Measurements from ENCODE around the gene SHISA5. TPM values are rescaled to one million over a fixed set of nuclear protein-coding genes. Genes with fewer than 3 reads are reported as not detected.
A peak's percentile ranks its signal among the peaks of the same experiment; 100 is the strongest.

Gene SHISA5
- total RNA-seq, 4 donors from 2014 or later = 60.1 to 98.0 (median 87.3) TPM

GRCh38 chr3:48518069-48518468 is 14.1 kb upstream of the SHISA5 start:
- H3K36me3 ChIP-seq = peaks cover 4% of the 10 kb centered on the region
- H3K9me3 ChIP-seq = no peaks in the 10 kb centered on the region
- TF ChIP-seq POLR2A (IDR thresholded peaks at IDR 0.05) (no peak), CTCF (IDR thresholded peaks at IDR 0.05) (no peak), POLR2AphosphoS5 (IDR thresholded peaks at IDR 0.05) (no peak), EP300 (IDR thresholded peaks at IDR 0.05) (no peak)
- H3K4me3 ChIP-seq = no peak overlapping the region
- DNase-seq (ENCODE audit: low spot score in 2 of 2) = no peak
- H3K27ac ChIP-seq = no peak overlapping the region
- H3K4me1 ChIP-seq = peaks cover 5% of the 10 kb centered on the region
- no peaks in the 10 kb centered on the region for H3K27me3 ChIP-seq
- 95% methylated on average over 3 of the region's 6 CpGs for WGBS

GRCh38 chr3:48516571-48516970 is 12.6 kb upstream of the SHISA5 start:
- 41% methylated on average over 6 of the region's 8 CpGs for WGBS
- no peak for DNase-seq (ENCODE audit: low spot score in 2 of 2)
- no peak overlapping the region for H3K27ac ChIP-seq

GRCh38 chr3:48514431-48515227 is 10.7 kb upstream of the SHISA5 start:
- Histone ChIP-seq H3K36me3 (peaks cover 4% of the 10 kb centered on the region), H3K9me3 (no peaks in the 10 kb centered on the region), H3K27ac (no peak overlapping the region), H3K4me1 (peaks cover 5% of the 10 kb centered on the region), H3K4me3 (no peak overlapping the region), H3K27me3 (no peaks in the 10 kb centered on the region)
- TF ChIP-seq POLR2A (IDR thresholded peaks at IDR 0.05) (no peak), CTCF (IDR thresholded peaks at IDR 0.05) (no peak), POLR2AphosphoS5 (IDR thresholded peaks at IDR 0.05) (no peak), EP300 (IDR thresholded peaks at IDR 0.05) (no peak)
- no peak for DNase-seq (ENCODE audit: low spot score in 2 of 2)
- WGBS = 83% methylated on average over 8 of the region's 8 CpGs

More at GRCh38 chr3:48516571-48516970, 12.6 kb upstream of the SHISA5 start:
- H3K4me3 ChIP-seq = no peak overlapping the region
- no peaks in the 10 kb centered on the region for H3K27me3 ChIP-seq
- peaks cover 5% of the 10 kb centered on the region for H3K4me1 ChIP-seq
- H3K9me3 ChIP-seq = no peaks in the 10 kb centered on the region
- H3K36me3 ChIP-seq = peaks cover 4% of the 10 kb centered on the region
- TF ChIP-seq EP300 (IDR thresholded peaks at IDR 0.05) (no peak), POLR2AphosphoS5 (IDR thresholded peaks at IDR 0.05) (no peak), POLR2A (IDR thresholded peaks at IDR 0.05) (no peak), CTCF (IDR thresholded peaks at IDR 0.05) (no peak)

GRCh38 chr3:48511551-48511950 is 7.6 kb upstream of the SHISA5 start:
- TF ChIP-seq POLR2AphosphoS5 (IDR thresholded peaks at IDR 0.05) (no peak), EP300 (IDR thresholded peaks at IDR 0.05) (no peak), CTCF (IDR thresholded peaks at IDR 0.05) (no peak), POLR2A (IDR thresholded peaks at IDR 0.05) (no peak)
- 93% methylated on average over 4 of the region's 4 CpGs for WGBS

GRCh38 chr3:48507256-48508061 is 3.5 kb upstream of the SHISA5 start:
- peak in 1 of 2 donors; percentile 58 for DNase-seq (ENCODE audit: low spot score in 2 of 2)
- WGBS = 36% methylated on average over 10 of the region's 10 CpGs
- Histone ChIP-seq H3K27ac (peak overlapping the region; percentile 44), H3K27me3 (no peaks in the 10 kb centered on the region), H3K36me3 (no peaks in the 10 kb centered on the region), H3K9me3 (no peaks in the 10 kb centered on the region), H3K4me1 (peaks cover 43% of the 10 kb centered on the region), H3K4me3 (no peak overlapping the region)
- TF ChIP-seq POLR2AphosphoS5 (IDR thresholded peaks at IDR 0.05) = no peak
- no peak for TF ChIP-seq POLR2A (IDR thresholded peaks at IDR 0.05)
- no peak for TF ChIP-seq EP300 (IDR thresholded peaks at IDR 0.05)
- TF ChIP-seq CTCF (IDR thresholded peaks at IDR 0.05) = peak; percentile 25 to 35

More at GRCh38 chr3:48511551-48511950, 7.6 kb upstream of the SHISA5 start:
- DNase-seq (ENCODE audit: low spot score in 2 of 2) = no peak
- Histone ChIP-seq H3K4me1 (peaks cover 17% of the 10 kb centered on the region), H3K9me3 (no peaks in the 10 kb centered on the region), H3K27me3 (no peaks in the 10 kb centered on the region), H3K36me3 (no peaks in the 10 kb centered on the region), H3K4me3 (no peak overlapping the region), H3K27ac (no peak overlapping the region)
